H9 (cell line): ENCODE data around the gene BEGAIN. TPM values are rescaled to one million over a fixed set of nuclear protein-coding genes. Genes with fewer than 3 reads are reported as not detected.

ENCODE experiments used
- DNase-seq: peaks from one replicate; pipeline ENCODE4 v3.0.0-alpha.2; 2017
- H2AFZ ChIP-seq: one replicate; pipeline ENCODE4 v1.6.1; 2013; ENCODE audit warnings: mild to moderate bottlenecking, low read length, control low read depth, moderate library complexity
- H2AK5ac ChIP-seq: 2 replicates; pipeline ENCODE4 v1.6.1; 2013; ENCODE audit warnings: low read length, control low read depth, mixed read lengths; ENCODE audit not compliant: insufficient read length
- H2BK120ac ChIP-seq: one replicate; pipeline ENCODE4 v1.6.1; 2013; ENCODE audit warnings: low read depth, mild to moderate bottlenecking, low read length, control low read depth, inconsistent platforms; ENCODE audit not compliant: poor library complexity, severe bottlenecking
- H2BK12ac ChIP-seq: 2 replicates; pipeline ENCODE4 v1.6.1; 2013; ENCODE audit warnings: low read length, control low read depth, mixed read lengths, low read depth; ENCODE audit not compliant: insufficient read length
- H2BK15ac ChIP-seq: 2 replicates; pipeline ENCODE4 v1.6.1; 2013; ENCODE audit warnings: low read depth, low read length, control low read depth
- H2BK20ac ChIP-seq: one replicate; pipeline ENCODE4 v1.6.1; 2013; ENCODE audit warnings: low read depth, mild to moderate bottlenecking, low read length, control low read depth, inconsistent platforms; ENCODE audit not compliant: poor library complexity, severe bottlenecking
- H2BK5ac ChIP-seq: 2 replicates; pipeline ENCODE4 v1.6.1; 2013; ENCODE audit warnings: low read length, control low read depth, mixed read lengths; ENCODE audit not compliant: insufficient read length
- H3K14ac ChIP-seq: 2 replicates; pipeline ENCODE4 v1.6.1; 2013; ENCODE audit warnings: low read length, control low read depth; ENCODE audit not compliant: insufficient read depth
- H3K18ac ChIP-seq: 2 replicates; pipeline ENCODE4 v1.6.1; 2013; ENCODE audit warnings: low read depth, mild to moderate bottlenecking, mixed read lengths, low read length, control low read depth; ENCODE audit not compliant: insufficient read length
- H3K23ac ChIP-seq: 2 replicates; pipeline ENCODE4 v1.6.1; 2013; ENCODE audit warnings: low read length, control low read depth, mixed read lengths, low read depth; ENCODE audit not compliant: insufficient read length
- H3K23me2 ChIP-seq: 2 replicates; pipeline ENCODE4 v1.6.1; 2013; ENCODE audit warnings: low read depth, mild to moderate bottlenecking, mixed read lengths, low read length, control low read depth; ENCODE audit not compliant: insufficient read length, poor library complexity, severe bottlenecking
- H3K27ac ChIP-seq: 2 replicates; pipeline ENCODE4 v1.5.1; 2013; ENCODE audit warnings: low read length, control low read depth, mixed read lengths, low read depth; ENCODE audit not compliant: insufficient read length
- H3K27me3 ChIP-seq: 2 replicates; pipeline ENCODE4 v1.6.1; 2013; ENCODE audit warnings: low read length, control low read depth, inconsistent platforms; ENCODE audit not compliant: insufficient read depth
- H3K4ac ChIP-seq: 2 replicates; pipeline ENCODE4 v1.6.1; 2013; ENCODE audit warnings: low read depth, mild to moderate bottlenecking, control low read depth, inconsistent platforms, low read length, moderate library complexity
- H3K4me1 ChIP-seq: 2 replicates; pipeline ENCODE4 v1.6.1; 2013; ENCODE audit warnings: low read length, control low read depth, inconsistent platforms; ENCODE audit not compliant: insufficient read depth
- H3K4me2 ChIP-seq: 2 replicates; pipeline ENCODE4 v1.6.1; 2013; ENCODE audit warnings: low read length, control low read depth, mixed read lengths; ENCODE audit not compliant: insufficient read length, insufficient read depth
- H3K56ac ChIP-seq: 2 replicates; pipeline ENCODE4 v1.6.1; 2013; ENCODE audit warnings: low read depth, mild to moderate bottlenecking, mixed read lengths, low read length, control low read depth; ENCODE audit not compliant: insufficient read length
- H3K79me1 ChIP-seq: 2 replicates; pipeline ENCODE4 v1.6.1; 2013; ENCODE audit warnings: low read depth, mild to moderate bottlenecking, moderate library complexity, low read length, control low read depth, inconsistent platforms; ENCODE audit not compliant: insufficient read depth, poor library complexity, severe bottlenecking
- H3K79me2 ChIP-seq: 2 replicates; pipeline ENCODE4 v1.6.1; 2013; ENCODE audit warnings: low read length, control low read depth, inconsistent platforms; ENCODE audit not compliant: insufficient read depth
- H3K9ac ChIP-seq: 2 replicates; pipeline ENCODE4 v1.6.1; 2013; ENCODE audit warnings: low read length, control low read depth, mixed read lengths; ENCODE audit not compliant: insufficient read length; ENCODE audit errors: extremely low read depth
- H3K9me3 ChIP-seq: one replicate; pipeline ENCODE4 v1.6.1; 2013; ENCODE audit warnings: low read depth, low read length, inconsistent platforms; ENCODE audit not compliant: control insufficient read depth
- H3T11ph ChIP-seq: one replicate; pipeline ENCODE4 v1.6.1; 2013; ENCODE audit warnings: mild to moderate bottlenecking, low read length, control low read depth, inconsistent platforms
- H4K20me1 ChIP-seq: one replicate; pipeline ENCODE4 v1.6.1; 2013; ENCODE audit not compliant: control insufficient read depth, insufficient read length, insufficient read depth
- H4K5ac ChIP-seq: 2 replicates; pipeline ENCODE4 v1.6.1; 2013; ENCODE audit warnings: low read depth, mild to moderate bottlenecking, mixed read lengths, low read length, control low read depth; ENCODE audit not compliant: insufficient read length
- H4K8ac ChIP-seq: replicated peaks from 2 replicates; pipeline ENCODE4 v1.6.1; 2013; ENCODE audit warnings: low read length, control low read depth, mixed read lengths, low read depth; ENCODE audit not compliant: insufficient read length
- H4K91ac ChIP-seq: 2 replicates; pipeline ENCODE4 v1.6.1; 2013; ENCODE audit warnings: low read depth, mild to moderate bottlenecking, moderate library complexity, mixed read lengths, low read length, control low read depth; ENCODE audit not compliant: insufficient read length
- H3K27ac Mint-ChIP-seq, 3 experiments: 2 replicates in 2 of 3; 3 replicates in 1 of 3; pipeline ENCODE4 v1.8.0; 2020 to 2021; ENCODE audit warnings: mixed read lengths in 3 of 3, mild to moderate bottlenecking in 1 of 3, moderate library complexity in 1 of 3
- H3K27me3 Mint-ChIP-seq: 2 replicates; pipeline ENCODE4 v1.8.0; 2021; ENCODE audit warnings: low read depth, mild to moderate bottlenecking, moderate library complexity, mixed read lengths
- H3K36me3 Mint-ChIP-seq, 3 experiments: 2 replicates in 2 of 3; 3 replicates in 1 of 3; pipeline ENCODE4 v1.8.0; 2020 to 2021; ENCODE audit warnings: low read depth in 3 of 3, mixed read lengths in 3 of 3; ENCODE audit not compliant: insufficient read depth in 1 of 3
- H3K4me1 Mint-ChIP-seq, 2 experiments: 2 replicates each; pipeline ENCODE4 v1.8.0; 2020; ENCODE audit warnings: mixed read lengths in 2 of 2
- H3K4me3 Mint-ChIP-seq, 2 experiments: 2 replicates in 1 of 2; 3 replicates in 1 of 2; pipeline ENCODE4 v1.8.0; 2020 to 2021; ENCODE audit warnings: mild to moderate bottlenecking in 2 of 2, mixed read lengths in 2 of 2, moderate library complexity in 1 of 2
- H3K9me3 Mint-ChIP-seq, 2 experiments: 2 replicates in 1 of 2; 3 replicates in 1 of 2; pipeline ENCODE4 v1.8.0; 2020; ENCODE audit warnings: mild to moderate bottlenecking in 2 of 2, mixed read lengths in 2 of 2, moderate library complexity in 1 of 2
- CTCF ChIP-seq: fragments of 200-600 bp; sonication (generic); conservative IDR thresholded peaks from 3 replicates; pipeline ENCODE4 v1.8.0; 2021; ENCODE audit warnings: antibody characterized with exemption, mild to moderate bottlenecking
- whole genome bisulfite sequencing: extraction: QIAGEN DNeasy Blood & Tissue Kit; methylation state at CpG from one replicate; pipeline ENCODE4 v1.1.7; 2013; ENCODE audit warnings: missing lambda C conversion rate, low lambda C conversion rate, mixed read lengths; ENCODE audit not compliant: insufficient read length; ENCODE audit errors: extremely low coverage; 5-methylcytosine and 5-hydroxymethylcytosine counted together
- total RNA-seq: library from RNA; stranded (reverse); gene quantifications from 2 replicates; pipeline ENCODE4 v1.2.1, GENCODE V29; 2021

Gene BEGAIN
- total RNA-seq, 1 experiment from 2014 or later, result 2.6 TPM

DNA sequence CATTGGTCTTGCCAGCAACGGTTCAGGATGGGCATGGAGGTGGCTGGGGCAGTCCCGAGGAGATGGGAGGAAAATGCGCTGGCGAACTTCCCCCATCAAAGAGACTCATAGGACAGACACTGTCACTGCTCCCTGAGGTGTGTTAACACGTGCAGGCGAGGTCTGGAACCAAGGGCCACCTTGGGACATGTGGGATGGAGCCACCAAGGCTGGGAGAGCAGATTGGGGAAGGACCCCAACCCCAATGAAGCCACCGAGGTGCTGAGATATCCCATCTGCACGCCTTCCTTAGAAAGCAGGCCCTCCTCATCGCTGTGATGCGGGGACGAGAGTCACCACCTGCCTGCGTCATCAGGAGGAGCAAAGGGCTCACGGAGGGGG, 16.9 kb upstream of the BEGAIN start:
- Histone ChIP-seq H3K18ac (no peak overlapping the region), H3K4me1 (no peaks in the 10 kb centered on the region), H3K9ac (no peak overlapping the region), H4K20me1 (no peaks in the 10 kb centered on the region), H4K8ac (no peak overlapping the region), H3K79me1 (no peaks in the 10 kb centered on the region), H2BK15ac (no peak overlapping the region), H2BK5ac (no peak overlapping the region), H3K79me2 (no peaks in the 10 kb centered on the region), H3T11ph (no peak overlapping the region), H3K23ac (no peak overlapping the region), H2BK120ac (no peak overlapping the region), H3K4me2 (no peak overlapping the region), H4K91ac (no peak overlapping the region), H2BK12ac (no peak overlapping the region), H3K56ac (no peak overlapping the region), H3K14ac (no peak overlapping the region), H3K23me2 (no peaks in the 10 kb centered on the region), H3K27me3 (no peaks in the 10 kb centered on the region), H3K4ac (no peak overlapping the region), H3K27ac (no peak overlapping the region), H2AK5ac (no peak overlapping the region), H2AFZ (no peak overlapping the region), H4K5ac (no peak overlapping the region), H2BK20ac (no peak overlapping the region), H3K9me3 (no peaks in the 10 kb centered on the region)
- Mint-ChIP-seq H3K9me3 (peaks cover 3 to 5% of the 10 kb centered on the region in 2 experiments; a peak in 3 of 5 replicates), H3K36me3 (peaks cover 0 to 4% (median 0%) of the 10 kb centered on the region in 3 experiments; a peak in 2 of 7 replicates), H3K27me3 (peaks cover 33% of the 10 kb centered on the region), H3K4me3 (no peak overlapping the region), H3K27ac (no peak overlapping the region), H3K4me1 (peaks cover 6 to 14% of the 10 kb centered on the region in 2 experiments; a peak in 3 of 4 replicates)
- DNase-seq, result no peak
- whole genome bisulfite sequencing, result no CpG with 5 or more reads among the region's 13 CpGs
- no peak for TF ChIP-seq CTCF
